Activated CD4-positive, alpha-beta T cell treated with anti-CD3 and anti-CD28 coated beads, Interleukin-2, amount 10 ng/mL, durations not matched to agents 7 days and 5 days (primary cell): Measurements from ENCODE around the gene SARDH. TPM values are rescaled to one million over a fixed set of nuclear protein-coding genes. Genes with fewer than 3 reads are reported as not detected.

Experiments used
- CTCF ChIA-PET: fragments of 350-600 bp; sonication (Branson Sonifier 250); formaldehyde crosslinking; loops from one replicate; lab custom pipeline; 2021; ENCODE audit warnings: antibody characterized with exemption; lab: Charles Lee
- POLR2A ChIA-PET: fragments of 350-600 bp; sonication (Branson Sonifier 250); formaldehyde crosslinking; loops from one replicate; lab custom pipeline; 2021; ENCODE audit warnings: antibody characterized with exemption; lab: Charles Lee
- DNase-seq: peaks from one replicate; pipeline ENCODE4 v3.0.0-alpha.2; 2020
- H3K27ac Mint-ChIP-seq: one replicate; pipeline ENCODE4 v1.8.0; 2021; ENCODE audit warnings: mild to moderate bottlenecking, moderate library complexity, mixed read lengths
- H3K27me3 Mint-ChIP-seq: one replicate; pipeline ENCODE4 v1.8.0; 2021; ENCODE audit warnings: mixed read lengths
- H3K36me3 Mint-ChIP-seq: one replicate; pipeline ENCODE4 v1.8.0; 2021; ENCODE audit warnings: low read depth, mixed read lengths
- H3K4me1 Mint-ChIP-seq: one replicate; pipeline ENCODE4 v1.8.0; 2021; ENCODE audit warnings: mixed read lengths
- H3K4me3 Mint-ChIP-seq: one replicate; pipeline ENCODE4 v1.8.0; 2021; ENCODE audit warnings: mild to moderate bottlenecking, moderate library complexity, mixed read lengths
- H3K9me3 Mint-ChIP-seq: one replicate; pipeline ENCODE4 v1.8.0; 2021; ENCODE audit warnings: mixed read lengths
- total RNA-seq, 2 experiments: library from RNA; stranded (reverse); gene quantifications; one replicate each; pipeline ENCODE4 v1.2.3, GENCODE V29; 2021

SARDH gene
- total RNA-seq, 2 experiments from 2014 or later = 1.9 TPM

DNA sequence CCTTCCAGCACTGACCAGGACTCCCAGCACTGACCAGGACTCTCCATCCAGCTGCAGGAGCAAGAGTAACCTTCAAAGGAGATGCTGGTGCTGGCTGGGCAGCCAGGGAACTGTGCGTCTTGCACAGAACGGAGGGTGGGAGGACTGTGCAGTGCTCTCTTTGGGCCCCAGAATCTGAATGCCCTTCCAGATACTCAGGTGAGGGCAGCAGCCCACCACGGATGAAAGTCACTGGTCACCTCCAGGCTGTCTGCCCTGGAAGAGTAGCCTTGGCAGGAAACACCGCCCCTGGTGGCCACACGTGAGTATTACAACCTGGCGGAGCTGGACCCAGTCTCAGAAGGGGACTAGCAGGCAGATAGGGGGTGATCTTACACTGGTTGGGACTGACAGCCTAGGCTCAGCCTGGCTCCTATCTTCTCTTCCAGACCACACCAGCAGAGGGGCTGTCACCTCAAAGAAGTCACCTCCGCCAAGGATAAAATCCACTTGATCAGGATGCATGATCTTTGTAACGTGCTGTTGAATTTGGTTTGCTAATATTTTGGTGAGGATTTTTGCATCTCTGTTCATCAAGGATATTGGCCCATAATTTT lies 4.8 kb upstream of the SARDH start:
- ChIA-PET CTCF (interaction anchor here (0.6 to 1.7 kb wide), 5 partner anchors 10 to 592 kb away, joined by 3 to 4 read pairs (median 3); no protein-coding TSS in a partner anchor), POLR2A (no interaction called here)
- peaks cover 19% of the 10 kb centered on the region for H3K27me3 Mint-ChIP-seq
- no peak overlapping the region for H3K4me3 Mint-ChIP-seq
- no peaks in the 10 kb centered on the region for H3K36me3 Mint-ChIP-seq
- no peaks in the 10 kb centered on the region for H3K9me3 Mint-ChIP-seq
- peaks cover 3% of the 10 kb centered on the region for H3K4me1 Mint-ChIP-seq
- peak; percentile 72 for DNase-seq
- no peak overlapping the region for H3K27ac Mint-ChIP-seq

GRCh38 chr9:133742251-133742650 lies 4.1 kb upstream of the SARDH start:
- Mint-ChIP-seq H3K4me3 (no peak overlapping the region), H3K27me3 (peaks cover 14% of the 10 kb centered on the region), H3K36me3 (no peaks in the 10 kb centered on the region), H3K9me3 (no peaks in the 10 kb centered on the region), H3K4me1 (peaks cover 6% of the 10 kb centered on the region), H3K27ac (no peak overlapping the region)
- POLR2A ChIA-PET = no interaction called here
- DNase-seq = no peak
- CTCF ChIA-PET = interaction anchor here (1.1 to 1.7 kb wide), 3 partner anchors 15 to 214 kb away, joined by 3 to 4 read pairs (median 4); no protein-coding TSS in a partner anchor

DNA sequence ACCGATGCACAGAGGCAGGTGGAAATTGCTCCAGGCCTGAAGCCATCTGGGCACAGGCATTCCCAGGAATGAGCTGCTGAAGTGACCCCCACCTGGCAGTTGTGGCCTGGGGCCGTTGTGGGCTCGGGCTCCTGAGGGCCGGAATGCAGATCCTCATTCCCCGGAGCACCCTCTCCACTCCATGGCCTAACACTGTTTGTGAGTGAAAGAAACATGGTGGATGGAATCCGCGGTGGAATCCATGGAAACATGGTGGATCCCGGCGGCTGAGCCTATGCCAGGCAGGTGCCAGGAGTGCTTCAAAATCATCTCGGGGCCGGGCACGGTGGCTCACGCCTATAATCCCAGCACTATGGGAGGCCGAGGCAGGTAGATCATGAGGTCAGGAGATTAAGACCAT lies 3.6 kb upstream of the SARDH start:
- Mint-ChIP-seq H3K27me3 (peaks cover 11% of the 10 kb centered on the region), H3K9me3 (no peaks in the 10 kb centered on the region), H3K27ac (no peak overlapping the region), H3K4me3 (no peak overlapping the region), H3K36me3 (no peaks in the 10 kb centered on the region), H3K4me1 (peaks cover 6% of the 10 kb centered on the region)
- ChIA-PET POLR2A (no interaction called here), CTCF (interaction anchor here (1.6 kb wide), 1 partner anchor 14 kb away, joined by 4 read pairs; no protein-coding TSS in a partner anchor)
- no peak for DNase-seq

DNA sequence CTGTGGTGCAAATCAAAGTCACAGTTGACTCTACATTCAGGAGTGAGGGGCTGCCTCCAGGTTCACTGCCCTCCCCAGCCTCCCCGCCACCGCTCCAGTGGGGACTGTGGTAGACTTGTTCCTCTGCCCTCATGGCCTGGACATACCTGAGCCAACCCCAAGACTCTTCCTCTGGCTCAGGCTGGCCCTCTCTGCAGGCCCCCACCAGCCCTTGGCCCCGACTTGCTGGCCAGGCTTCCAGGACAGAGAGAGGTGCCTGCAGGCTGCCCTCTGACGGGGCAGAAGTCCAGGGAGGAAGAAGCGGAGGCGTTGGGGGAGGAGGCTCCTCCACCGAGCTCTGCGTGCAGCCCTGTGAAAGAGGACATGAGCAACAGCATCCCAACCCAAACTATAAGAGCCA lies 2.8 kb upstream of the SARDH start:
- POLR2A ChIA-PET = no interaction called here
- H3K4me1 Mint-ChIP-seq = peaks cover 6% of the 10 kb centered on the region
- DNase-seq = no peak
- no peaks in the 10 kb centered on the region for H3K36me3 Mint-ChIP-seq
- H3K27ac Mint-ChIP-seq = no peak overlapping the region
- no peak overlapping the region for H3K4me3 Mint-ChIP-seq
- H3K9me3 Mint-ChIP-seq = no peaks in the 10 kb centered on the region
- CTCF ChIA-PET = no interaction called here
- H3K27me3 Mint-ChIP-seq = peaks cover 4% of the 10 kb centered on the region

GRCh38 chr9:133739408-133740280 lies 1.5 kb upstream of the SARDH start:
- CTCF ChIA-PET = interaction anchor here (0.6 kb wide), 1 partner anchor 10 kb away, joined by 3 read pairs; no protein-coding TSS in a partner anchor
- POLR2A ChIA-PET = no interaction called here
- H3K9me3 Mint-ChIP-seq = no peaks in the 10 kb centered on the region
- no peak overlapping the region for H3K27ac Mint-ChIP-seq
- H3K4me1 Mint-ChIP-seq = peaks cover 6% of the 10 kb centered on the region
- DNase-seq = no peak
- peaks cover 4% of the 10 kb centered on the region for H3K27me3 Mint-ChIP-seq
- no peaks in the 10 kb centered on the region for H3K36me3 Mint-ChIP-seq
- no peak overlapping the region for H3K4me3 Mint-ChIP-seq

GRCh38 chr9:133738640-133739225 lies 581 bp upstream of the SARDH start:
- ChIA-PET POLR2A (no interaction called here), CTCF (interaction anchor here (0.6 to 1.2 kb wide), 3 partner anchors 44 to 532 kb away, joined by 3 read pairs; no protein-coding TSS in a partner anchor)
- DNase-seq = no peak
- Mint-ChIP-seq H3K9me3 (no peaks in the 10 kb centered on the region), H3K36me3 (no peaks in the 10 kb centered on the region), H3K27ac (no peak overlapping the region), H3K4me3 (no peak overlapping the region), H3K4me1 (peaks cover 6% of the 10 kb centered on the region), H3K27me3 (no peaks in the 10 kb centered on the region)

GRCh38 chr9:133737071-133737773 lies 930 bp downstream of the SARDH start:
- Mint-ChIP-seq H3K27me3 (no peaks in the 10 kb centered on the region), H3K36me3 (no peaks in the 10 kb centered on the region), H3K9me3 (no peaks in the 10 kb centered on the region), H3K27ac (no peak overlapping the region), H3K4me3 (no peak overlapping the region), H3K4me1 (peaks cover 6% of the 10 kb centered on the region)
- ChIA-PET CTCF (interaction anchor here (1.3 kb wide), 1 partner anchor 9 kb away, joined by 3 read pairs; no protein-coding TSS in a partner anchor), POLR2A (no interaction called here)
- no peak for DNase-seq

DNA sequence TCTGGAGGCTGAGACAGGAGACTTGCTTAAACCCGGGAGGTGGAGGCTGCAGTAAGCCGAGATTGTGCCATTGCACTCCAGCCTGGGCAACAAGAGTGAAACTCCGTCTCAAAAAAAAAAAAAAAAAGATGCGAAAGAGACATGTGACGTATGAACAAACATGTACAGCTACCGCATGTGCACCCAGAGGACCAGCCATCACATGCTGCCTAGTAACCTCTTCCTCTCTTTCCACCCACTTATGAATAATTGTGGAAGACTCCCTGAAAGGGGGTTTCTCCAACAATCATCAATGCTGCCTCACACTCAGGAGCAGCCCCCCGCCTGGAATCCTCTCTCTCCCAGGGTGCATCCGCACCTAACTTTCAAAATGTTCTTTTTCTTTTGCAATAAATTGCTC lies 2.2 kb downstream of the SARDH start:
- POLR2A ChIA-PET = interaction anchor here (0.7 kb wide), 1 partner anchor 9 kb away, joined by 3 read pairs; no protein-coding TSS in a partner anchor
- CTCF ChIA-PET = interaction anchor here (0.6 to 0.7 kb wide), 2 partner anchors 46 to 685 kb away, joined by 3 to 4 read pairs; no protein-coding TSS in a partner anchor
- no peak overlapping the region for H3K27ac Mint-ChIP-seq
- no peak for DNase-seq
- H3K9me3 Mint-ChIP-seq = no peaks in the 10 kb centered on the region
- no peak overlapping the region for H3K4me3 Mint-ChIP-seq
- H3K4me1 Mint-ChIP-seq = peaks cover 6% of the 10 kb centered on the region
- H3K27me3 Mint-ChIP-seq = no peaks in the 10 kb centered on the region
- no peaks in the 10 kb centered on the region for H3K36me3 Mint-ChIP-seq

- Mint-ChIP-seq H3K27me3 (no peaks in the 10 kb centered on the region), H3K27ac (no peak overlapping the region), H3K4me3 (no peak overlapping the region), H3K4me1 (peaks cover 6% of the 10 kb centered on the region), H3K9me3 (no peaks in the 10 kb centered on the region), H3K36me3 (no peaks in the 10 kb centered on the region)
- CTCF ChIA-PET = no interaction called here
- POLR2A ChIA-PET = interaction anchor here (0.7 kb wide), 1 partner anchor 8 kb away, joined by 3 read pairs; no protein-coding TSS in a partner anchor
- DNase-seq = no peak
Measured at GRCh38 chr9:133735415-133735775, 2.8 kb downstream of the SARDH start.

DNA sequence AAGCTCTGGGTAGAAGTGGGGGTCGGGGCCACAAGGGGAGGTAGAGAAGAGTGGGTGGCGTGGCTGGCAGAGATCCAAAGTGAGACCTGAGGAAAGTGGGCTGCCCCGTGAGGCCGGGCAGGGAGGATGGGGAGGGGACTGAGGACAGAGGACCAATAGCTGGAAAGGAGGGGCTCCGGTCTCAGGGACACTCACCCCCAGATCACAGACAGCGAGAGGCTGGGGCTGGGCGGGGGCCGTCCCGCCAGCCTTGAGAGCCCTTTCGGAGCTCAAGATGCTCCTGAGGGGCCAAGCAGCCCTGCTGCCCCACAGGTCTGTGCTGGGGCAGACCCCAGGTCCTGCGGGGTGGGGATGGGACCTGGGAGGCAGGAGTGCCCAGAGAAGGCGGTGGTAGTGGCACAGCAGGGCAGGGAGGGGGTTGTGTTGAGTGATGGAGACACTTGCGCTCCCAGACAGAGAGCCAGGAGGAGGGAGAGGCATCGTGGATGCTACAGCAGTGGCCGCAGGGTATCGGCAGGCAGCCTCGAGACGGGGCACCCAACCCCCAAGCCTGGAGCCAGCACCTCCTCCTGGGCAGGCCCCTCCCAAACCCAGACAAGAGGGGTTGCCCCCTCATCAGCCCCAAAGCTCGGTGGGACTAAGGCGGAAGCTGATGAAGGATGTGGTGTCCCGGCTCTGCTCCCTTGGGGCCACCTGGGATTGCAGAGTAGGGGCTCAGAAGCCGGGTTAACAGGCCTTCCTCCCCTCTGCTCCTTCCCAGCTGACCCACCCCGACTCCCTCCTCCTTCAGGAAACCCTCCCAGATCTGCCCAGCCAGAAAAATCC lies 3.4 kb downstream of the SARDH start:
- Mint-ChIP-seq H3K9me3 (no peaks in the 10 kb centered on the region), H3K27me3 (no peaks in the 10 kb centered on the region), H3K4me1 (peaks cover 6% of the 10 kb centered on the region), H3K27ac (no peak overlapping the region), H3K36me3 (no peaks in the 10 kb centered on the region), H3K4me3 (no peak overlapping the region)
- POLR2A ChIA-PET = no interaction called here
- CTCF ChIA-PET = no interaction called here
- DNase-seq = no peak

DNA sequence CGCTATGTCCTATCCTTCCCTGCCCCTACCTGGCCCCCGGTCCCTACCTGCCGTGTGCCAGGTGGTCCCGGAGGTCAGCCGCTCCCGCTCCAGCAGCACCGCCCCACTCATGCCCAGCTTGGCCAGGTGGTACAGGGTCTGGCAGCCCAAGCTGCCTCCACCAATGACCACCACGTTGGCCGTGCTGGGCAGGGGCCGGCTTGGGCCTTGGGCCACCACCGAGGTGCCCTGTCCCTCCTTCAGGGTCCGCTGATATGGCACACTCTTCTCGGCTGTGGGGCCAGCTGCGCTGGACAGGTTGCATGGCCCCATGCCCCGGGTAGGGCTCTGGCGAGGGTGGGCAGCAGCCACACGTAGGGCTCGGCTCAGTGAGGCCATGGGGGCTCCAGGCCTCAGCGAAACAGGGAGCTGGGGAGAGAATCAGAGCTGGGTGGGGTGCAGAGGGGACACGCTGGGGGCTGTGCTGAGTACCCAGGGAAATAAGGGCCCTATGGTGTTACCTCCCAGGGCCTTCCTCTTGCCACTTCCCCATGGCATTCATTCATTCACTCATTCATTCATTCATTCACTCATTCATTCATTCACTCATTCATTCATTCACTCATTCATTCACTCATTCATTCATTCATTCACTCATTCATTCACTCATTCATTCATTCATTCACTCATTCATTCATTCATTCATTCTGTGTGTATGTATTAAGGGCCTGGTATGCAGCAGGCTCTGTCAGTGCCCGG lies 4.2 kb downstream of the SARDH start:
- ChIA-PET CTCF (no interaction called here), POLR2A (no interaction called here)
- DNase-seq = no peak
- Mint-ChIP-seq H3K4me3 (no peak overlapping the region), H3K27me3 (no peaks in the 10 kb centered on the region), H3K4me1 (peaks cover 6% of the 10 kb centered on the region), H3K9me3 (no peaks in the 10 kb centered on the region), H3K36me3 (no peaks in the 10 kb centered on the region), H3K27ac (no peak overlapping the region)
